Activated T-cell treated with anti-CD3 and anti-CD28 coated beads, Interleukin-2, amount 50 U/mL, for 4 hours (primary cell): Measurements from ENCODE around the gene LEFTY1. TPM values are rescaled to one million over a fixed set of nuclear protein-coding genes. Genes with fewer than 3 reads are reported as not detected.
A peak's percentile ranks its signal among the peaks of the same experiment; 100 is the strongest.
"Not testable (repeated sequence)": the region's sequence is repeated elsewhere in the genome, so short reads cannot be mapped to it uniquely, and the experiment has no call there.

Experiments used
- ATAC-seq, 2 donors: fragments of 200-7000 bp; cut with Tn5 transposase; one replicate each; pipeline ENCODE4 v1.10.0; 2021
- DNase-seq: peaks from one replicate; pipeline ENCODE4 v3.0.0-alpha.2; 2020
- H3K27me3 Mint-ChIP-seq: one replicate; pipeline ENCODE4 v1.8.0; 2021; ENCODE audit warnings: low read depth, mixed read lengths
- H3K36me3 Mint-ChIP-seq: one replicate; pipeline ENCODE4 v1.8.0; 2022; ENCODE audit warnings: mixed read lengths; ENCODE audit not compliant: insufficient read depth
- H3K4me1 Mint-ChIP-seq: one replicate; pipeline ENCODE4 v1.8.0; 2021; ENCODE audit warnings: low read depth, mixed read lengths
- H3K4me3 Mint-ChIP-seq: one replicate; pipeline ENCODE4 v1.8.0; 2021; ENCODE audit warnings: mild to moderate bottlenecking, moderate library complexity, mixed read lengths
- H3K9me3 Mint-ChIP-seq: one replicate; pipeline ENCODE4 v1.8.0; 2021; ENCODE audit warnings: mixed read lengths
- total RNA-seq, 3 donors: library from RNA; stranded (reverse); gene quantifications; one replicate each; pipeline ENCODE4 v1.2.1, GENCODE V29; 2021

The LEFTY1 gene
- total RNA-seq, 3 donors from 2014 or later: 0.22 TPM; not detected in 2

DNA sequence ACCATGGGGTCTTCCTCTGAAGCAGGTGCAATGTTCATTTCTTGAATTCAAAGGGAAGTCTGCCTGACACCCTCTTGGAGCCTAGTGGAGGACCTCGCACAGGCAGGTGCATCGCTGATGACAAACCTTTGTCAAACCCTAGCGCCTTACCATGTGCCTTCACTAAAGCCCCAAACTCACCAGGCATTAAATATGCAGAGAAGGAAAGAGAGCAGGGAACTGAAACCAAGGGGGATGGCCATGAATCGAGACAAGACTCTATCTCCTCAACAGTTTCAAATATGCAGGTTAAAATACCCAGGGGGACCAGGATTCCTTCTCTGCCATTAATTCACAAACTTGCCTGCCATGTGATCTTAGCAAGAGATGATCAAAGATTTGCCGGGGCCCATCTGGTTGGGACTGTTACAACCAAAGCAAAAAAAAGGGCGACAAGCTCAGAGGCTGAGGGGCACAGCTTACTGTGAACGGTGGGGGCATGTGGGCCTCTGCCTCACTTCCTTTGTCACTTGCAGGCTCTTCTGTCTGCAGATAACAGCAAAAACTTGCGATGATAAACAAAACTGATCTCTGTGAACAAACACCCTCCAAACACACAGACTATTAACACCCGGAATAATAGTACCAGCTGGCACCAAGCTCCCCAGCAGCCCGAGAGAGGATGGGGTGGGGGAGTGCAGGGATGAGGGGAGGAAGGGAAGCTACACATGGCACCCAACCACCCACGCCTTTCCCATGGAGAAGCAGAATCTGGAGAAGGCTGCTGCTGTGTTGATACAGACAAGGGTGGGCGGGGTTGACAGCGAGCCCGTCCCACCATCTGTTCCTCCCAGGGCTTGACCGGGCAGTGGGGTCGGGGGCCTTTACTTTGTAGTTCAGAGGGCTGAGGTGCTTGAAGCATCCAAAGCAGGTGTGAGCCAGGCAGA is 40.7 kb downstream of the LEFTY1 start:
- Mint-ChIP-seq H3K9me3 (no peaks in the 10 kb centered on the region), H3K4me1 (peaks cover 51% of the 10 kb centered on the region), H3K4me3 (peak overlapping the region; percentile 9), H3K36me3 (peaks cover 16% of the 10 kb centered on the region), H3K27me3 (no peaks in the 10 kb centered on the region)
- DNase-seq (no peak), ATAC-seq (peak; percentile 38 to 46)

DNA sequence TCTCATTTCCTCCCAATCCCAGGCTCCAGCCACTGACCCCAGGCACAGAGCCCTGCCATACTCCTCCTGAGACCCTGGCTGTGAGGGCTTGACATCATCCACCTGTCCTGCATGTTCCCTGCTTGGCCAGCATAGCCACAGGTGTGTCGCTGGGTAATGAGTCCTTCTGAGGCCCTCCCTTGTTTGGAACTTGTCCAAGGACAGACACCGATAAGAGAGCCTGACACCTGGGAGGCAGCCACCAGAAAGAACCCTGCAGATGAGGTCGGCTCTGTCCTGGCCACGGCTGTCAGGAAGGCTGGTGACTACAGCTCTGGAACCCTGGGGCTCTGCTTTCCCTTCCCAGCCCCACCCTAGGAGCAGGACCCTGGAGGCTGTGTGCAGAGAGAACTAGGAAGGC is 41.3 kb downstream of the LEFTY1 start:
- Mint-ChIP-seq H3K9me3 (no peaks in the 10 kb centered on the region), H3K4me3 (no peak overlapping the region), H3K4me1 (peaks cover 44% of the 10 kb centered on the region), H3K36me3 (peaks cover 15% of the 10 kb centered on the region), H3K27me3 (no peaks in the 10 kb centered on the region)
- DNase-seq (no peak), ATAC-seq (peak in 1 of 2 donors; percentile 4)

DNA sequence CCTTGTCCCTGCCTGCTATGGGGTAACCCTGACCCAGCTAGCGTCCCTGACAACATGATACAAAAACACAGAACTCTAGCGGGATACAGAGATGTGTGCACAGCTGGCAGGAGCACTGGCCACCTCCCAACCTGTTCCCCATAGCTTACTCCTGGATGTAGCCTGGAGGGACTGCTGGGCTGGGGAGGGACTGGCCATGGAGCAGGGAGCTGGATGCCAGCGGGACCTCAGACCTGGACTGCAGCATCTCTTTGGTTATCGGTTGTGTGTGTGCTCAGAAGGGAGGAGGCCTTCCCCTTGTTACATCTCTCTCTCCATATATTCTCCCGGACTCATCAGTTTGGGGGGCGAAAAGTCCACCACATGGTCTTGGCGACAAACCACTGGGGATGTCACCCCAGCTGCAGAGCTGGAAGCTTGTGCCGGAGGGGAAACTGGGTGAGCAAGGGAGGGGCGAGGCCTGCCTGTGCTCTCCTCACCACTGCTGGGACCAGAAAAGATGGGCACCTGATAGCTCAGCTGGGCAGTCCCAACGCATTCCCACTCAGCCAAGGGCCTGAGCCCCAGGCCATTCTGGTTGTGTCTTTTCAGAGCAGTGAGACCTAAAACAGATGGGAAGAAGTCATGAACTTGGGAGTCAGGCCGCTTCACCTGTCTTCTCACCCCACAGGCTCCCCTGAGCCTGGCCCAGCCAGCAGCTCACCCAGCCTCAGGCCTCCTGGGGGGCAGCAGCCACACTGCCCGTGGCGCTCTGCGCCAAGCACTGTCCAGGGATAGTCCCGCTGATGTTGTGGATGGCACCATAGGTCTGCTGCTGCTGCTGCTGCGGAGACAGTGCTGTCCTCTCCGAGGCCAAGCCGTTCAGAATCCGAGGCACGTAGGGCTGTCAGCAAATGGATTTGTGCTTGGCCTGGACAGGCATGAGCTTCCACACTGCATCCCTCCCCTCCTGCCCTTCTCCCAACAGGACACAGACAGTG is 42.3 kb downstream of the LEFTY1 start:
- Mint-ChIP-seq H3K4me3 (no peak overlapping the region), H3K4me1 (peaks cover 42% of the 10 kb centered on the region), H3K27me3 (no peaks in the 10 kb centered on the region), H3K9me3 (no peaks in the 10 kb centered on the region), H3K36me3 (peaks cover 7% of the 10 kb centered on the region)
- ATAC-seq: no peak
- DNase-seq: no peak

DNA sequence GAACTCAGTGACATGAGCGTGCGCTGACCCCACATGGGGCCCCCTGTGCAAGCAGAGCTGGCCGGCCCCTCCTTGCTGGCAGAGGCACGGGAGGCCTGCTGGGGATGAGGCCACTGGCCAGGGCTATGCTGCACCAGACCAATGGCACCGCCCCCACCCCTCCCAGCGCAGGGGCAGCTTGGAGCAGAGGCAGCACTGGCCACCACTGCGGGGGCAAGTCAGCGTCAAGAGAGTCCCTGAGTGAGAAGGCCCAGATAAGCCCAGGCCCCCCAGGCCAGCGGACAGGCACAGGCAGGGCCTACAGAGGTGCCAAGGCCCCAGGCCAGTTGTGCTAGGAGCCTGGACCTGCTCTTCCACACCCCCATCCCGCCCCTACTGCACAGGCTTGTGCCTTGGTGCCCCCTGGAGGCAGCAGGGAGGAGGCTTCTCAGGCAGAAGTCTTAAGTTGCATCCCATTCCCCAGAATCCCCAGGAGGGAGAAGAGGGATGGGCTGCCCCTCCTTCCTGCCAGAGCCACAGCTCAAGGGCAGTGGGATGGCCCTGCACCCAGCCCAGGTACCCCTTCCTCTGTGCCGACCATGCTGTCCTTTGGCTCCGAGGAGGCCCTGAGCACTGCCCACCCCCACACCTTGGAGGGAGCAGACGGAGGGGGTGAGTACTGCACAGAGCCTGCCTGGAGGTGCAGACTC is 43.2 kb downstream of the LEFTY1 start:
- Mint-ChIP-seq H3K27me3 (no peaks in the 10 kb centered on the region), H3K9me3 (no peaks in the 10 kb centered on the region), H3K36me3 (peaks cover 6% of the 10 kb centered on the region), H3K4me1 (peaks cover 43% of the 10 kb centered on the region), H3K4me3 (no peak overlapping the region)
- DNase-seq (peak; percentile 20), ATAC-seq (peak in 1 of 2 donors; percentile 42)

DNA sequence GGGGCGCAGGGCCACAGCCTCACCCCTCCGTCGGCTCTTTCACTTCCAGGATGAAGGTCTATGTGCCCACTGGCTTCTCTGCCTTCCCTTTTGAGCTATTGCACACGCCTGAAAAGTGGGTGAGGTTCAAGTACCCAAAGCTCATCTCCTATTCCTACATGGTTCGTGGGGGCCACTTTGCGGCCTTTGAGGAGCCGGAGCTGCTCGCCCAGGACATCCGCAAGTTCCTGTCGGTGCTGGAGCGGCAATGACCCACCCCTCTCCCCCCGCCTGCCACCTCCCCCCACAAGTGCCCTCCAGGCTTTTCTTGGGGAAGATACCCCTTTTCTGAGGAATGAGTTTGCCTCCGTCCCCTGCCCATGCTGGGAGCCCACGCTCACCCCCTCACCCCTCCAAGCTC is 43.8 kb downstream of the LEFTY1 start:
- Mint-ChIP-seq H3K36me3 (peaks cover 6% of the 10 kb centered on the region), H3K27me3 (no peaks in the 10 kb centered on the region), H3K4me3 (no peak overlapping the region), H3K4me1 (peaks cover 39% of the 10 kb centered on the region), H3K9me3 (no peaks in the 10 kb centered on the region)
- no peak for DNase-seq
- ATAC-seq: no peak

DNA sequence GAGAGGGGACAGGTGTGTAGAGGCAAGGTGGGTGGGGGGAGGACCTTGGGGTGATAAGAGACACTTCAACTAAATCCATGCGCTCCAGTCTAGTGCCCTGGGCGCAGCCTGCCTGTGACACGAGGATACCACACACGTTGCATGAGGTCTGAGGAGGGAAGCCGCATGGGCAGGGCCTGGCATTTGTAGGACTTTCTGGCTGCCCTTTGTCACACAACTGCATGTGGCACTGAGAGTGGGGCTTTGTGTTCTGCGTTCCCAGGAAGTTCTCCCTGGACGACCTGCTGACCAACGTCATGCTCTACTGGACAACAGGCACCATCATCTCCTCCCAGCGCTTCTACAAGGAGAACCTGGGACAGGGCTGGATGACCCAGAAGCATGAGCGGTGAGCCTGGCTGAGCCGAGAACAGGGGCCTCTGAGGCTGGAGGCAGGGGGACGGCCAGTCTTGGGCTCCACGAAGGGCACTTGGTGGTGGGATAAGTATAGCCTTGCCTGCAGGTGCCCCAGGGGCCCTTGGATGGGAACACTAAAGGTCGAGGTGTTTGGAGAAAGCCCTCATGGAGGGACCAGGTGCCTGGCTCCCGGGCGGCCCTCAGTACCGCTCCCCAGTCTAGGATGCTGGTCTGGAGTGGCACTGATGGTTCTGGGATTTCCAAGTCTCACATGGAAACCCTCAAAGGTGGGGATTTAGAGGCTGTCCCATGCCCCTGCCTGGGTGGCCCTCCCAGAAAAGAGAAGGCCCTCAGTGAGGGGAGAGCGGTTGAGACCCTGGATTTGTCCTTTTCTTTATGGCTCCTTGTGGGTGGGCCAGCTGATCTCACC is 44.5 kb downstream of the LEFTY1 start:
- Mint-ChIP-seq H3K4me1 (peaks cover 34% of the 10 kb centered on the region), H3K27me3 (no peaks in the 10 kb centered on the region), H3K36me3 (peaks cover 6% of the 10 kb centered on the region), H3K9me3 (no peaks in the 10 kb centered on the region), H3K4me3 (no peak overlapping the region)
- DNase-seq: no peak
- ATAC-seq: no peak

DNA sequence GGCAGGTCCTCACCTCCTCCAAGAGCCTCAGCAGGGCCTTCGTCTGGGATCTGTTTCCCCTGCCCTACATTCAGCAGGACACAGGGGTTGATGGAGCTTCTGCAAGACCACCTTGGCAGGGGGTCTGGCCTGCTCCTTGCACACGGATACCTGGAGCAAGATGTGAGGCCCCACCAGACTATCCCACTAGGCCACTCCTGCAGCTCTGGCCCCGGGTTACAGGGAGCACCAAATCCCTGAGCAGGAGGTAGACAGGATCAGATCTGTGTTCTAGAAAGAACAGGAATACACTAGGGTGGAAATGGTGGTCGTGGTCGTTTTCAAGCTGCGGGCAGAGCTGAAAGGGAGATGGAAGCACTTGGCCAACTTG is 45.5 kb downstream of the LEFTY1 start:
- Mint-ChIP-seq H3K4me3 (no peak overlapping the region), H3K9me3 (no peaks in the 10 kb centered on the region), H3K36me3 (peaks cover 3% of the 10 kb centered on the region), H3K4me1 (peaks cover 27% of the 10 kb centered on the region), H3K27me3 (no peaks in the 10 kb centered on the region)
- no peak for ATAC-seq
- no peak for DNase-seq

DNA sequence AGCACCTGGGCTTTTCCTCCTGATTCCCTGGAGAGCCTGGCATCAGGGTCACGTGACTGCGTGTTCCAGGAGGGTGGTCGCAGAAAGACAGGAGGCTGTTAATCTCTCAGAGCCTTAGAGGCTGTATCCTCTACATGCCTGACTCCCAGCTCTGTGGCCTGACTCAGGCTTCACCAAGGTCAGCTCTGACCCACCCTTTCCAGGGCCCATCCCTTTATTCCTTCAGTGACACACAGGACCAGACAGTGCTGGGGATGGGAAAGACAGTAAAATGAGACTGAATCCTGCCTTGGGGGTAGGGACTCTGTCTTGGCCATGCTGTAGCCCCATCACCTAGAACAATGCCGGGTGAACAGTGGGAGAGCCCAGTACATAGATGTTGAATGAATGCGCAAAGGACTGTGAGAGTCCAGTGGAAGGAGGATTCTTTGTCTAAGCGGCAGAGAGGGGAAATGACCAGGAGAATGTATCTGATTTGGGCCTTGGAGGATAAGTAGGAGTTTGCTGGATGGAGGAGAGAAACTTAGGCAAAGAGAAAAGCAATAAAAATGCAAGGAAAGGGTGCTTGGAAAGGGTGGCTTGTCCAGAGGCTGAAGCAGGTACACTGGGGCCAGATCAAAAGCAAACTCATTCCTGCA is 46.0 kb downstream of the LEFTY1 start:
- H3K4me1 Mint-ChIP-seq: peaks cover 24% of the 10 kb centered on the region
- no peaks in the 10 kb centered on the region for H3K36me3 Mint-ChIP-seq
- ATAC-seq: no peak
- no peak for DNase-seq
- H3K27me3 Mint-ChIP-seq: no peaks in the 10 kb centered on the region
- H3K9me3 Mint-ChIP-seq: no peaks in the 10 kb centered on the region
- H3K4me3 Mint-ChIP-seq: no peak overlapping the region

DNA sequence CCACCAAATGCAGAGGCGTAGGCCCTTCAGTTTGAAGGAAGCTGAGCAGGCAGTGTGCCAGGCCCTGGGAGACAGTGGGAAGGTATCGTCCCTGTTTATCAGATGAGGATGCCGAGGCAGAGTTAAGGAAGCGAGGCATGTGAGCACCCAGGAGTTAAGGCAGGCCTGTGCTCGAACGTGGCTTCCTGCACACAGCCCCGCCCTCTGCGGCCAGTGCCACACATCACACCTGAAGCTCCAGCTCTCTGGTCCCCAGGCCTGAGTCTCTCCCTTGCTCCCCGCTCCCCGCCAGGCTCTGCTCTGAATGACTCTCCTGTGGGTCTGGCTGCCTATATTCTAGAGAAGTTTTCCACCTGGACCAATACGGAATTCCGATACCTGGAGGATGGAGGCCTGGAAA is 46.9 kb downstream of the LEFTY1 start:
- no peaks in the 10 kb centered on the region for H3K27me3 Mint-ChIP-seq
- H3K4me3 Mint-ChIP-seq: no peak overlapping the region
- ATAC-seq: peak; percentile 39 to 47
- no peaks in the 10 kb centered on the region for H3K9me3 Mint-ChIP-seq
- peaks cover 21% of the 10 kb centered on the region for H3K4me1 Mint-ChIP-seq
- no peaks in the 10 kb centered on the region for H3K36me3 Mint-ChIP-seq
- DNase-seq: no peak

DNA sequence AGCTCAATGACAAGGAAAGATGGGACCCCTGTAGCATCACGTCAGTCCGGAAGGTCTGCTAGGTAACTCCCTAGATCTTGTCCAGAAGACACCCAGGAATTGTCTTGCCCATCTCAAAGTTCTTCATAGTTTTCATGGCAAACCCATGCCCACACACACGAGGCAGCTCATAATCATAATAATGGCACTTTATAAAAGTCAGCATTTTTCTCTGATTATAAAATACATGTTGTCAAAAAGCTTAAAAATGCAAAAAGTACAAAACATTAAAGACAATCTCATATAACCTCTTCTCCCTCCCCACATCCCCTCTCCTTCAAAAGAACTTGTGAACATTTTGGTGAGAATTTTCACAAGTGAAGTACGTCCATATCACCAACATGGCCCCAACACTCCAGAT is 48.2 kb downstream of the LEFTY1 start:
- Mint-ChIP-seq H3K4me3 (no peak overlapping the region), H3K27me3 (no peaks in the 10 kb centered on the region), H3K4me1 (peaks cover 18% of the 10 kb centered on the region), H3K9me3 (no peaks in the 10 kb centered on the region), H3K36me3 (no peaks in the 10 kb centered on the region)
- ATAC-seq (no peak), DNase-seq (no peak)

DNA sequence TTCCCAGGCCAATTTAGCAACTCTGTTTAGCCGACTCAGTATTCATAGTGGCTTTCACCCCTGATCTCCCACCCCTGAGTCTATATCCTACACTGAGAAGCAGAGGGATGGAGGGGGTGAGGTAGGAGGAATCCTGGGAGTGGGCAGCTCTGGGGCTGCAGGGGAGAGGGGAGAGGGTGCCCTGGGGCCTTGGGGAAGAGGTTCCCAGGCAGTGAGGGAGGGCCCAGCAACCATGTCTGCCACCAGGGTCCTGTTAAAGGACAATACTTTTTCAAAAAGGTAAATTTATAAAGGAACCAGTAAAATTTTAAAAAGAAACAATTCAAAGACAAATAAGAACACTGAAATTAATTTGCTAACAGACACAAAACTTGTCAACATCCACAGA is 48.7 kb downstream of the LEFTY1 start:
- no peaks in the 10 kb centered on the region for H3K36me3 Mint-ChIP-seq
- ATAC-seq: no peak

DNA sequence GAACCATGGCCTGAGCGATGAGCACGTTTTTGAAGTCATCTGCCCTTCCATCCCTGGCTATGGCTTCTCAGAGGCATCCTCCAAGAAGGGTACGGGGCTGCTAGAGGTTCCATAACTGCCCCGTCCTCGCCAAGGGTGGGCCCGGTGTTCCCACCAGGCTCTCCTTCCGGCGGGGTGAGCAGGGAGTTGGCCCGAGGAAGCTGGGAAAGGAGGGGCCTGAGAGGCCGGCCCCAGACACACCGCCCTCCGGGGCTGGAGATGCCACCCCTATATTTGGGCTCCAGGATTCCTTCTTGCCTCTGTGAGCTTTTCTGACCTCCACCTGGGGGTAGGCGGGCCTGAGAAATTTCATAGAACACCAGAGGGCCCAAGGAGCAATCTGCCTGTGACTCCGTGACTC is 50.2 kb downstream of the LEFTY1 start:
- Mint-ChIP-seq H3K4me1 (peaks cover 18% of the 10 kb centered on the region), H3K9me3 (no peaks in the 10 kb centered on the region), H3K36me3 (no peaks in the 10 kb centered on the region), H3K27me3 (no peaks in the 10 kb centered on the region), H3K4me3 (no peak overlapping the region)
- ATAC-seq: no peak
- DNase-seq: no peak

More for the DNA sequence above, 48.7 kb downstream of the LEFTY1 start:
- H3K9me3 Mint-ChIP-seq: no peaks in the 10 kb centered on the region
- H3K4me1 Mint-ChIP-seq: peaks cover 18% of the 10 kb centered on the region
- H3K27me3 Mint-ChIP-seq: no peaks in the 10 kb centered on the region
- DNase-seq: no peak
- H3K4me3 Mint-ChIP-seq: no peak overlapping the region

DNA sequence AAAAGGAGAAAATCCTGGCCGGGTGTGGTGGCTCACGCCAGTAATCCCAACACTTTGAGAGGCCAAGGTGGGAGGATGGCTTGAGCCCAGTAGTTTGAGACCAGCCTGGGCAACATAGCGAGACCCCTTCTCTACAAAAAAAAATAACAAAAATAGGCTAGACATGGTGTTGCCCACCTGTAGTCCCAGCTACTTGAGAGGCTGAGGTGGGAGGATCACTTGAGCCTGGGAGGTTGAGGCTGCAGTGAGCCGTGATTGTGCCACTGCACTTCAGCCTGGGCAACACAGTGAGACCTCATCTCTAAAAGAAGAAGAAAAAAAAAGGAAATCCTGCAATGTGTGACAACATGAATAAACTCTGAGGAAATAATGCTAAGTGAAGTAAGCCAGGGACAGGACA is 52.6 kb downstream of the LEFTY1 start:
- not testable (repeated sequence) for H3K27me3 Mint-ChIP-seq, ATAC-seq, H3K36me3 Mint-ChIP-seq, H3K4me3 Mint-ChIP-seq, DNase-seq, H3K9me3 Mint-ChIP-seq
- H3K4me1 Mint-ChIP-seq: peaks cover 11% of the 10 kb centered on the region
